ENCODE results near the gene GRIN2A.

GRIN2A gene

GRCh38 chr16:9977333-9977897, 204.8 kb downstream of the GRIN2A start:
- Histone ChIP-seq H3K27ac (no peak overlapping the region), H3K4me2 (no peak overlapping the region), H3K79me2 (ENCODE audit: insufficient read depth, low read depth) (no peaks in the 10 kb centered on the region), H3K9ac (no peak overlapping the region), H3K36me3 (ENCODE audit: insufficient read depth) (no peaks in the 10 kb centered on the region), H3K4me3 (IDR thresholded peaks at IDR 0.05; ENCODE audit: insufficient read depth, low read depth, low read length) (no peak overlapping the region), H3K4me1 (ENCODE audit: low read depth, poor library complexity, severe bottlenecking) (no peaks in the 10 kb centered on the region), H3K27me3 (ENCODE audit: insufficient read depth, low read depth) (no peaks in the 10 kb centered on the region), H2AFZ (ENCODE audit: low read depth) (no peak overlapping the region), H4K20me1 (ENCODE audit: insufficient read depth) (no peaks in the 10 kb centered on the region)
- no peak for TF ChIP-seq CTCF (conservative IDR thresholded peaks at IDR 0.05; ENCODE audit: low read depth, low read length)

DNA sequence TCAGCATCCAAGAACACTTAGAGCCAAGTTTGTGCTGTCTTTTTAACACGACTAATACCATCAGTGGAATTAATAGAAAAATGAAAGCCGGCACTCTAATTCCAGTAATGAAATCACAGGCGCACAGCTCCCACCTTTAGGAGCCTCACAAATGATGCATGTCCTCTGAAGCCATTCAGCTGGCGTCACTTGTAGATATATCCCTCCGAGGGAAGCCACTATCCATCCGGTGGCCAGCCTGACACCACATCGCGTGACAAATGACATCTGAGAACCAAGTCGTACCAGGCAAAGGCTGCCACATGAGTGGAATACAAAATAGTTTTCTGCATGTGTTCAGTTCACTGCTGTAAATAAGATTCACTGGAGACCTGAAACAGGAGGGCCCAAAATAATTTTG, 205.6 kb downstream of the GRIN2A start:
- no peaks in the 10 kb centered on the region for H3K27me3 ChIP-seq (ENCODE audit: insufficient read depth, low read depth)
- no peak overlapping the region for H3K27ac ChIP-seq
- H3K9ac ChIP-seq, result no peak overlapping the region
- no peak overlapping the region for H3K4me3 ChIP-seq (IDR thresholded peaks at IDR 0.05; ENCODE audit: insufficient read depth, low read depth, low read length)
- no peaks in the 10 kb centered on the region for H4K20me1 ChIP-seq (ENCODE audit: insufficient read depth)
- no peaks in the 10 kb centered on the region for H3K4me1 ChIP-seq (ENCODE audit: low read depth, poor library complexity, severe bottlenecking)
- no peaks in the 10 kb centered on the region for H3K79me2 ChIP-seq (ENCODE audit: insufficient read depth, low read depth)
- TF ChIP-seq CTCF (conservative IDR thresholded peaks at IDR 0.05; ENCODE audit: low read depth, low read length), result no peak
- H3K4me2 ChIP-seq, result no peak overlapping the region
- no peak overlapping the region for H2AFZ ChIP-seq (ENCODE audit: low read depth)
- H3K36me3 ChIP-seq (ENCODE audit: insufficient read depth), result no peaks in the 10 kb centered on the region

DNA sequence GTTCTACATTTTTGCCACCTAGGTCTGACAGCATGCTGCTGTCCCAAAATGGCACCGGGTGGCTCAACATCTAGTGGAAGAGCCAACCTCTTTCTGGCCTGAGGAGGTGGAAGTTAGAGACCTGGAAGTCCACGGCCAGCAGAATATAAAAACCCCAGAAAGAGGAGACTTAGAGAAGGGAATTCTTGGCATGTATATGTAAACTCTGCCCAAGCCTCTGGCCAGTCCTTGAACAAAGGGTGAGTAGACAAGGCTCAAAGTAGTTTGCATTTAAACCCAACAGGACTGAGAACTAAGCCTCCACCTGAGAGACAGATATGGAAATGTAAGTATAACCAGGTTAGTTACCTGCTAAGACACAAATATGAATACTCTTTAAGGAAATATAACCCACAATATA, 210.3 kb downstream of the GRIN2A start:
- no peak overlapping the region for H3K9ac ChIP-seq
- H3K27ac ChIP-seq, result no peak overlapping the region
- H4K20me1 ChIP-seq (ENCODE audit: insufficient read depth), result no peaks in the 10 kb centered on the region
- no peaks in the 10 kb centered on the region for H3K36me3 ChIP-seq (ENCODE audit: insufficient read depth)
- H3K4me3 ChIP-seq (IDR thresholded peaks at IDR 0.05; ENCODE audit: insufficient read depth, low read depth, low read length), result no peak overlapping the region
- H3K4me2 ChIP-seq, result no peak overlapping the region
- no peak for TF ChIP-seq CTCF (conservative IDR thresholded peaks at IDR 0.05; ENCODE audit: low read depth, low read length)
- H2AFZ ChIP-seq (ENCODE audit: low read depth), result no peak overlapping the region
- H3K4me1 ChIP-seq (ENCODE audit: low read depth, poor library complexity, severe bottlenecking), result no peaks in the 10 kb centered on the region
- H3K79me2 ChIP-seq (ENCODE audit: insufficient read depth, low read depth), result no peaks in the 10 kb centered on the region
- no peaks in the 10 kb centered on the region for H3K27me3 ChIP-seq (ENCODE audit: insufficient read depth, low read depth)

DNA sequence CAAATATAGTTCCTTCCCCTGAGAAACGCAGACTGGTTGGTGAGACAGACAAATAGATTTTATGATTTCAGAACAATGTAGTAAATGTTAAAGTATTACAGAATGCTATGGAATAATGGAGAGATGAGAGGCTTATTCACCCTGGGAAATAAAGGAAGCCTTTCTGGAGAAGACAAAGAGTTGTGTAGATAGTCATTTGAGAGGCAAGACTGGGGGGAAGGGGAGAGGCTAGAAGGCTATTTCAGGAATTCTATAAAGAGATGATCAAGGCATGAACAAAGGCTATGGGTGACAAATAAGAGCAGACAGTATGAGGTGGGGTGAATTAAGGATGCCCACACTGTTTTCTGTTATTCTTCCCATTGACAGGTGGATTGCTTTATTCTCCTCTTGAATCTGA, 211.4 kb downstream of the GRIN2A start:
- Histone ChIP-seq H3K27me3 (ENCODE audit: insufficient read depth, low read depth) (no peaks in the 10 kb centered on the region), H3K4me3 (IDR thresholded peaks at IDR 0.05; ENCODE audit: insufficient read depth, low read depth, low read length) (no peak overlapping the region), H3K36me3 (ENCODE audit: insufficient read depth) (no peaks in the 10 kb centered on the region), H3K9ac (no peak overlapping the region), H3K79me2 (ENCODE audit: insufficient read depth, low read depth) (no peaks in the 10 kb centered on the region), H3K4me2 (no peak overlapping the region), H3K27ac (no peak overlapping the region), H2AFZ (ENCODE audit: low read depth) (no peak overlapping the region), H4K20me1 (ENCODE audit: insufficient read depth) (no peaks in the 10 kb centered on the region), H3K4me1 (ENCODE audit: low read depth, poor library complexity, severe bottlenecking) (no peaks in the 10 kb centered on the region)
- TF ChIP-seq CTCF (conservative IDR thresholded peaks at IDR 0.05; ENCODE audit: low read depth, low read length), result no peak

All from KMS-11 (cell line).